B cell (primary cell): ENCODE data around the gene FAM8A1. TPM values are rescaled to one million over a fixed set of nuclear protein-coding genes. Genes with fewer than 3 reads are reported as not detected.

Experiments
- ATAC-seq: fragments of 200-7000 bp; cut with Tn5 transposase; one replicate; pipeline ENCODE4 v1.10.0; 2021; ENCODE audit warnings: low read depth, mild to moderate bottlenecking, moderate number of reproducible peaks, moderate library complexity
- CTCF ChIA-PET: fragments of 350-600 bp; sonication (Branson Sonifier 250); formaldehyde crosslinking; loops from one replicate; lab custom pipeline; 2021; ENCODE audit warnings: antibody characterized with exemption, inconsistent platforms; lab: Charles Lee
- POLR2A ChIA-PET: fragments of 350-600 bp; sonication (Branson Sonifier 250); formaldehyde crosslinking; loops from one replicate; lab custom pipeline; 2021; ENCODE audit warnings: antibody characterized with exemption; lab: Charles Lee
- DNase-seq: peaks from one replicate; pipeline ENCODE4 v3.0.0; 2013
- H2AFZ ChIP-seq: 2 replicates; pipeline ENCODE4 v1.6.1; 2012; ENCODE audit warnings: mild to moderate bottlenecking, low read depth, low read length; ENCODE audit not compliant: insufficient read depth, poor library complexity, severe bottlenecking
- H3K27ac ChIP-seq, 2 donors: 1 replicate in 1 of 2; 2 replicates in 1 of 2; pipeline ENCODE4 v1.5.1; 2012 to 2013; ENCODE audit warnings: low read length in 2 of 2, mild to moderate bottlenecking in 2 of 2, moderate library complexity in 1 of 2
- H3K27me3 ChIP-seq, 4 experiments: fragments of 200-600 bp in 1 of 4; sonication (generic) in 1 of 4; replicated peaks in 1 of 4; 1 replicate in 2 of 4; 2 replicates in 2 of 4; pipeline versions ENCODE4 v1.6.1 to v1.7.0; 2013 to 2016; ENCODE audit warnings: low read length in 3 of 4, mild to moderate bottlenecking in 2 of 4, mixed read lengths in 1 of 4, moderate library complexity in 1 of 4; ENCODE audit not compliant: insufficient read depth in 4 of 4, control insufficient read depth in 3 of 4; ENCODE audit errors: control extremely low read depth in 1 of 4
- H3K36me3 ChIP-seq, 2 experiments: replicated peaks in 1 of 2; 1 replicate in 1 of 2; 2 replicates in 1 of 2; pipeline versions ENCODE4 v1.6.1 to v1.7.1; 2013; ENCODE audit warnings: low read length in 1 of 2; ENCODE audit not compliant: insufficient read depth in 2 of 2, control insufficient read depth in 1 of 2; ENCODE audit errors: control extremely low read depth in 1 of 2, extremely low read depth in 1 of 2
- H3K4me1 ChIP-seq, 2 donors: fragments of 200-600 bp in 1 of 2; sonication (generic) in 1 of 2; 1 replicate in 1 of 2; 2 replicates in 1 of 2; pipeline versions ENCODE4 v1.5.1 to v1.6.1; 2013 to 2017; ENCODE audit warnings: low read length in 2 of 2; ENCODE audit not compliant: control insufficient read depth in 2 of 2, insufficient read depth in 2 of 2
- H3K4me2 ChIP-seq: replicated peaks from 2 replicates; pipeline ENCODE3; 2012; ENCODE audit warnings: mild to moderate bottlenecking, low read depth, low read length; ENCODE audit not compliant: poor library complexity, severe bottlenecking
- H3K4me3 ChIP-seq, 5 experiments: fragments of 200-600 bp in 1 of 5; sonication (generic) in 1 of 5; 1 replicate in 3 of 5; 2 replicates in 2 of 5; pipeline versions ENCODE4 v1.5.1 to v1.7.0; 2011 to 2016; ENCODE audit warnings: low read length in 4 of 5, mild to moderate bottlenecking in 4 of 5, low read depth in 2 of 5, control low read depth in 1 of 5, moderate library complexity in 1 of 5; ENCODE audit not compliant: insufficient read depth in 1 of 5; ENCODE audit errors: control extremely low read depth in 1 of 5, extremely low read depth in 1 of 5
- H3K79me2 ChIP-seq: fragments of 200-600 bp; sonication (generic); one replicate; pipeline ENCODE4 v1.6.0; 2016; ENCODE audit warnings: low read length; ENCODE audit not compliant: control insufficient read depth, insufficient read depth
- H3K9ac ChIP-seq: fragments of 200-600 bp; sonication (generic); 2 replicates; pipeline ENCODE4 v1.6.1; 2017; ENCODE audit warnings: mild to moderate bottlenecking, low read length, moderate library complexity
- H3K9me3 ChIP-seq, 3 donors: one replicate each; pipeline versions ENCODE4 v1.6.1 to v1.7.1; 2013; ENCODE audit warnings: low read length in 2 of 3; ENCODE audit not compliant: control insufficient read depth in 2 of 3, insufficient read depth in 1 of 3; ENCODE audit errors: control extremely low read depth in 1 of 3
- H4K20me1 ChIP-seq: 2 replicates; pipeline ENCODE4 v1.6.0; 2012; ENCODE audit warnings: mild to moderate bottlenecking, low read length; ENCODE audit not compliant: insufficient read depth, control insufficient read depth, poor library complexity, severe bottlenecking
- H3K27ac Mint-ChIP-seq: one replicate; pipeline ENCODE4 v1.8.0; 2021; ENCODE audit warnings: mixed read lengths
- H3K27me3 Mint-ChIP-seq: one replicate; pipeline ENCODE4 v1.8.0; 2021; ENCODE audit warnings: mixed read lengths
- H3K4me1 Mint-ChIP-seq: one replicate; pipeline ENCODE4 v1.8.0; 2021; ENCODE audit warnings: mixed read lengths
- H3K4me3 Mint-ChIP-seq: one replicate; pipeline ENCODE4 v1.8.0; 2021; ENCODE audit warnings: mixed read lengths
- H3K9me3 Mint-ChIP-seq: one replicate; pipeline ENCODE4 v1.8.0; 2022; ENCODE audit warnings: mixed read lengths; ENCODE audit not compliant: insufficient read depth
- EZH2 ChIP-seq: IDR thresholded peaks from 2 replicates; pipeline ENCODE4 v1.6.1; 2012; ENCODE audit warnings: borderline replicate concordance, low read depth, mild to moderate bottlenecking, moderate library complexity, low read length; ENCODE audit not compliant: insufficient read depth, poor library complexity, severe bottlenecking
- whole genome bisulfite sequencing: methylation state at CpG from one replicate; pipeline ENCODE4 v1.1.5; 2013; ENCODE audit warnings: missing lambda C conversion rate; ENCODE audit not compliant: insufficient coverage; 5-methylcytosine and 5-hydroxymethylcytosine counted together
- intact Hi-C: fragments of 100-400 bp; cut with micrococcal nuclease; formaldehyde crosslinking; loops from one replicate; pipeline ENCODE4 v1.10.0; 2022
- polyA plus RNA-seq: library from polyadenylated mRNA; depleted of rRNA; stranded (reverse); fragments of >200 nt; gene quantifications from 2 replicates; pipeline ENCODE4 v1.2.3, GENCODE V29; 2012
- total RNA-seq, 2 donors: library from RNA; stranded (reverse); fragments of 120-200 nt in 1 of 2; gene quantifications; 1 replicate in 1 of 2; 2 replicates in 1 of 2; pipeline versions ENCODE4 v1.2.3 to v1.2.4, GENCODE V29; 2013 to 2022
- TF ChIP-seq, protein P1 (sequence below): fragments of 200-600 bp; IDR thresholded peaks from one replicate; pipeline ENCODE4 v1.8.0; 2022; ENCODE audit warnings: antibody characterized with exemption, mild to moderate bottlenecking

FAM8A1 gene
- total and polyA plus RNA-seq, 2 donors (not counting 1 experiment from before 2014, with no cell fraction given): 4.6 to 7.0 TPM

DNA sequence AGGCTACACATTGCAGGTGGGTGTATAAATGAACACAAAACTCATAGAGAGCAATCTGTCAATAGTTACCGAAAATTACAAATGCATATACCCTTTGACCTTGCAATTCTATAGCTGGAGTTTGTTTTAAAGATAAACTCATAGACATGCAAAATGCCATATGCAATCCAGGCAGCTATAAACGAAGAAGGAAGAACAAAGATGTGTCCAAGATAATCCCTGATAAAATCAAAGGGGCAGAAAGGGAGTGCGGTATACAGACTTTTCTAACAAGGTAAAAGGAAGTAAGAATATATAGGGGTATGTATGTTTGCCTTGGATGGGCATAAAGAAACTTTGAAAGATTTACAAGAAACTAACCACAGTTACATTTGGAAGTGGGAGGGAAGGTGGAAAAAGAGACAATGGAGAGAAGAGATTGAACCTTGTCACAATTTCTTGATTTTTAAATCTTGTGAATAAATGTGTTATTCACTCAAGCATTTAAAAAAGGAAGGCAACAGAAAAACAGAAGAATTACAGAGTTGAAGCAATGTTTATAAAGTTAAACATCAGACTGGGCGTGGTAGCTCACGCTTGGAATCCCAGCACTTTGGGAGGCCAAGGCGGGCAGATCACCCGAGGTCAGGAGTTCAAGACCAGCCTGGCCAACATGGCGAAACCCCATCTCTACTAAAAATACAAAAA, 29.9 kb downstream of the FAM8A1 start:
- Mint-ChIP-seq H3K27me3 (no peaks in the 10 kb centered on the region), H3K4me1 (peaks cover 38% of the 10 kb centered on the region), H3K4me3 (no peak overlapping the region), H3K9me3 (no peaks in the 10 kb centered on the region), H3K27ac (peak overlapping the region; percentile 15)
- H2AFZ ChIP-seq: no peak overlapping the region
- H3K4me2 ChIP-seq: no peak overlapping the region
- H3K27me3 ChIP-seq: no peaks in the 10 kb centered on the region
- H3K9me3 ChIP-seq: no peaks in the 10 kb centered on the region
- ATAC-seq (no peak), DNase-seq (no peak)
- no CpG with 5 or more reads among the region's 8 CpGs for WGBS
- H3K4me3 ChIP-seq: no peak overlapping the region
- peaks cover 2 to 54% of the 10 kb centered on the region in 2 experiments for H3K36me3 ChIP-seq
- no peak for TF ChIP-seq EZH2
- TF ChIP-seq, protein P1, sequence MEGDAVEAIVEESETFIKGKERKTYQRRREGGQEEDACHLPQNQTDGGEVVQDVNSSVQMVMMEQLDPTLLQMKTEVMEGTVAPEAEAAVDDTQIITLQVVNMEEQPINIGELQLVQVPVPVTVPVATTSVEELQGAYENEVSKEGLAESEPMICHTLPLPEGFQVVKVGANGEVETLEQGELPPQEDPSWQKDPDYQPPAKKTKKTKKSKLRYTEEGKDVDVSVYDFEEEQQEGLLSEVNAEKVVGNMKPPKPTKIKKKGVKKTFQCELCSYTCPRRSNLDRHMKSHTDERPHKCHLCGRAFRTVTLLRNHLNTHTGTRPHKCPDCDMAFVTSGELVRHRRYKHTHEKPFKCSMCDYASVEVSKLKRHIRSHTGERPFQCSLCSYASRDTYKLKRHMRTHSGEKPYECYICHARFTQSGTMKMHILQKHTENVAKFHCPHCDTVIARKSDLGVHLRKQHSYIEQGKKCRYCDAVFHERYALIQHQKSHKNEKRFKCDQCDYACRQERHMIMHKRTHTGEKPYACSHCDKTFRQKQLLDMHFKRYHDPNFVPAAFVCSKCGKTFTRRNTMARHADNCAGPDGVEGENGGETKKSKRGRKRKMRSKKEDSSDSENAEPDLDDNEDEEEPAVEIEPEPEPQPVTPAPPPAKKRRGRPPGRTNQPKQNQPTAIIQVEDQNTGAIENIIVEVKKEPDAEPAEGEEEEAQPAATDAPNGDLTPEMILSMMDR: no peak
- intact Hi-C loops: no loop called here
- H3K79me2 ChIP-seq: peaks cover 4% of the 10 kb centered on the region
- H4K20me1 ChIP-seq: peaks cover 9% of the 10 kb centered on the region
- POLR2A ChIA-PET: interaction anchor here (0.6 kb wide), 1 partner anchor 20 kb away, joined by 10 read pairs; no protein-coding TSS in a partner anchor
- CTCF ChIA-PET: no interaction called here
- no peak overlapping the region for H3K9ac ChIP-seq
- peaks cover 6 to 15% of the 10 kb centered on the region in 2 donors for H3K4me1 ChIP-seq
- peak overlapping the region in 1 of 2 donors; percentile 12 for H3K27ac ChIP-seq

DNA sequence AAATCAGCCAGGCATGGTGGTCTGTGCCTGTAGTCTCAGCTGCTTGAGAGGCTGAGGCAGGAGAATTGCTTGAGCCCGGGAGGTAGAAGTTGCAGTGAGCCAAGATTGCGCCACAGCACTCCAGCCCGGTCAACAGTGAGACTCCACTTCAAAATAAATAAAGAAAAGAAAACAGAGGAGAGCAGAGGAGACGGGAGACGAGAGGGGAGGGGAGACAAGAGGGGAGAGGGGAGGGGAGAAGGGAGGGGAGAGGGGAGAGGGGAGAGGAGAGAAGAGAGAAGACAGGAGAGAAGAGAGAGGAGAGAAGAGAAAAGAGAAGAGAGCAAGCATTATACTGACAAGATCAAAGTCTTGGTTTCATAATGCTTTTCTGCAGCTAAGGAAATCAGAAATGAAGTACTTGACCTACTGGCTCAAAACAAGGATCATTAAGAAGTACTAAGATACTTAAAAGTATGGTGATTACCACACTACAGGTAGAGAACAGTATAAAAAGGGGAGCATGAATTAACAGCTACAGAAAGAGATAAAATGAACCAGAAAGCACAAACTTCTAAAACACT, 30.5 kb downstream of the FAM8A1 start:
- no peaks in the 10 kb centered on the region for H3K9me3 Mint-ChIP-seq
- peak overlapping the region; percentile 15 for H3K27ac Mint-ChIP-seq
- H3K4me3 Mint-ChIP-seq: no peak overlapping the region
- POLR2A ChIA-PET: interaction anchor here (0.6 kb wide), 1 partner anchor 20 kb away, joined by 10 read pairs; no protein-coding TSS in a partner anchor
- H3K4me1 Mint-ChIP-seq: peaks cover 39% of the 10 kb centered on the region
- Histone ChIP-seq H3K4me1 (peaks cover 6 to 15% of the 10 kb centered on the region in 2 donors), H2AFZ (no peak overlapping the region), H3K4me2 (no peak overlapping the region), H3K9me3 (no peaks in the 10 kb centered on the region), H3K4me3 (no peak overlapping the region), H3K27me3 (no peaks in the 10 kb centered on the region), H4K20me1 (peaks cover 8% of the 10 kb centered on the region), H3K79me2 (peaks cover 9% of the 10 kb centered on the region), H3K9ac (no peak overlapping the region), H3K36me3 (peaks cover 2 to 53% of the 10 kb centered on the region in 2 experiments), H3K27ac (peak overlapping the region in 1 of 2 donors; percentile 12)
- no peaks in the 10 kb centered on the region for H3K27me3 Mint-ChIP-seq
- WGBS: no CpG with 5 or more reads among the region's 5 CpGs
- intact Hi-C loops: no loop called here
- TF ChIP-seq, protein P1: no peak
- no peak for TF ChIP-seq EZH2
- CTCF ChIA-PET: no interaction called here
- DNase-seq: no peak
- ATAC-seq: no peak
